Activated gamma-delta T cell treated with Interleukin-2 at 50 U/mL for 16 hours (primary cell): ENCODE data around the gene CSTB.
A peak's percentile ranks its signal among the peaks of the same experiment; 100 is the strongest.
"Not testable (repeated sequence)": the region's sequence is repeated elsewhere in the genome, so short reads cannot be mapped to it uniquely, and the experiment has no call there.

Experiments used
- DNase-seq: peaks from one replicate; pipeline ENCODE4 v3.0.0-alpha.2; 2020

CSTB gene, protein sequence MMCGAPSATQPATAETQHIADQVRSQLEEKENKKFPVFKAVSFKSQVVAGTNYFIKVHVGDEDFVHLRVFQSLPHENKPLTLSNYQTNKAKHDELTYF

DNA sequence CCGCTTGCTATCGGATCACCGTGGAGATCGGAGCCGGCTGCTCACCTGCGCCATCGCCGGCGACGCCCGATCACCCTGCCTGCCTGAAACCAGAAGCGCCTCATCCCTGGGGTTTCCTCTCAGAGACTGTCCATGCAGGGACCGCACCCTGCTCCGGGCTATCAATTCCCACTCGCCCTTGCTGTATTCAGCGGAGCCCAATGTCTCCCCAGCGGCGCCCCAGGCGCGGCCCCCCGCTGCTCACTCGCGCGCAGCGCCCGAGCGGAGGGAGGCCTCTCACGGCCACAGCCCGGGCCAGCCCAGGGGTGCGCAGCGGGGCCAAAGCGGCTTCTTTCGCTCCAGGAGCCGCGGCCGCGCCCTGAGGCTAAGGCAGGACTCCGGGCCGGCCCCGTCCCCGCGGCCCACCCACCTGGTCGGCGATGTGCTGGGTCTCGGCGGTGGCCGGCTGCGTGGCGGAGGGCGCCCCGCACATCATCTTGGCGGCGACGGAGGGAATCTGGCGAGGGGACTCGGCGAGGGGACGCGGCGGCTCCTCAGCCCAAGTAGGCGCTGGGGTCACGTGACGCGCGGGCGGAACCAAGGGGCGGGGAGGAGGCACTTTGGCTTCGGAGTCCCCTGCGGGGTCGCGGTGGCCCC lies at the start of gene CSTB:
TSS of gene CSTB (minus strand) at position 514 of the 636 bp plus-strand sequence. CDS start at position 475, 39 bp downstream.
- DNase-seq = peak; percentile 86

DNA sequence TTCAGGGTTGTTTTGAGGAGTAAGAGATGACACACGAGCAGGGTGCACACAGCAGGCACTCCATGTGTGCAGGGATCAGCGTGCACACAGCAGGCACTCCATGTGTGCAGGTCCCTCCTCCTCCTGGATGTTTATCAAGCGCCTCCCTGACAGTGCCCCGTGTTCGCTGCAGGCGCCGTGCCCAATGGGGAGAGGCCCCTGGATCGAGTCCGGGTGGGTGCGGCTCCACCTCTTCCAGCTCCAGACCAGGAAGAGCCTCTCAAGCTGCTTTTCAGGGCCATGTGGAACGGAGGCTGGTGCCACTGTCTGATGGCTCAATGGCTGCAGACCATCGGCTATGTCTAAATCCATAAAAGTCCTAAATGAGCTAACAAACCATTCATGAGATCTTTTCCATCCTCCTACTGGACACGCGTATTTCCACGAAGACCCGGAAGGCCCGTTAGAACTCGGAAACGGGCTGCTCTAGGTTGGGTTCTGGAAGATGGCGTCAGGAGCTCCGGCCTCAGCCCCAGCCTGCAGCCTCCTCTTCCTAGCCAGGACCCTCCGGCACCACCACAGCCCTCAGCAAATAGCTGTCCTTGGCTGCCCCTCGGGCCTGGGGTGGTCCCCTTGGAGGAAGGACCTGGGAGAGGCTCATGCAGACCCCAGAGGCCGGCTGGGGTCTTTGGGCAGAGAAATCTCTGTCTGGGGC lies 49.3 kb upstream of the CSTB start:
- no peak for DNase-seq

DNA sequence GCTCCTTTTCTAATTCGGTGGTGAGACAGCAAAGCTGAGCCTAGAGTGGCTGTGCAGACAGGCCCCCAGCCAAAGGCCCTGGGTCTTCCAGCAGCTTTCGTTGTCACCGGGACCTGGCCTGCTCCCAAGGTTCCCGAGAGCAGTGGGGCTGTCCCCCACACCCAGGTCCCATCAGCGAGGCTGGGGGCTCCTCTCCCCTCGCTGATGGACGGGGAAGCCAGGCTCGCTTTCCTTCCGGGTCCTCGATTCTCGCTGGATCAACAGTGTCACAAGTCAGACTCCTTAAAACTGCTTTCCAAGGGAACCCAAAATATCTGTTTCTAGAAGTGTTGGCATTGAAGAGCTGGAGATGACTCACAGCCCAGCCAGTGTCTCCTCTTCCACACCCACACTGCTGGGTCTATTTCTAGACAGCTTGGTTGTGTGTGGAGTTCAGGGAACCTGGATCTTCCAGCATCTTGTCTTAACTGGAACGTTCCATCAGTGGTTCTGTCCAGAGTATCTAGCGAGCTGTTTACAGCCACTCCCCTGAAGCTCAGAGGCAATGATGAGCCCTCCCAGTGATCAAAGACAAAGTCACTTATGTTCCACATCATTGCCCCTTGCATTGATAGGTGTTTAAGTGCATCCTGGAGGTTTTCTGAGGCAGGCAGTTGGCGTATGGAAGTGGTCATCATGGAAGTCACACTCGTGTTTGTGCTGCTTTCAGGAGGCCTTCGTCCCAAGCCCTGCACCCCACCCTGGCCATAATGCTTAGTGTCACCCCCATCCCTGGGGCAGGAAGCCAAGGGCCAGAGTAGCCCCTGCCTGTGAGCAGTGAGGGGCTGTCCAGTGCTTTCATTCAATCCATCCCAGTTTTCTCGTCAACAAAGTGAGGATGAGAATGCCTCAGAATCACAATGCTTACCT lies 48.5 kb upstream of the CSTB start:
- DNase-seq = no peak

DNA sequence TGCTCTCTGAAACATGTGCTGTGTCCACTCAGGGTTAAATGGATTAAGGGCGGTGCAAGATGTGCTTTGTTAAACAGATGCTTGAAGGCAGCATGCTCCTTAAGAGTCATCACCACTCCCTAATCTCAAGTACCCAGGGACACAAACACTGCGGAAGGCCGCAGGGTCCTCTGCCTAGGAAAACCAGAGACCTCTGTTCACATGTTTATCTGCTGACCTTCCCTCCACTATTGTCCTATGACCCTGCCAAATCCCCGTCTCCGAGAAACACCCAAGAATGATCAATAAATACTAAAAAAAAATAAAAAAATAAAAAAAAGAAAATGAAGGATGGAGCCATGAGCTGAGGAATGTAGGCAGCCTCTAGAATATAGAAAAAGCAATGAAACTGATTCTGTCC lies 46.6 kb upstream of the CSTB start:
- not testable (repeated sequence) for DNase-seq

DNA sequence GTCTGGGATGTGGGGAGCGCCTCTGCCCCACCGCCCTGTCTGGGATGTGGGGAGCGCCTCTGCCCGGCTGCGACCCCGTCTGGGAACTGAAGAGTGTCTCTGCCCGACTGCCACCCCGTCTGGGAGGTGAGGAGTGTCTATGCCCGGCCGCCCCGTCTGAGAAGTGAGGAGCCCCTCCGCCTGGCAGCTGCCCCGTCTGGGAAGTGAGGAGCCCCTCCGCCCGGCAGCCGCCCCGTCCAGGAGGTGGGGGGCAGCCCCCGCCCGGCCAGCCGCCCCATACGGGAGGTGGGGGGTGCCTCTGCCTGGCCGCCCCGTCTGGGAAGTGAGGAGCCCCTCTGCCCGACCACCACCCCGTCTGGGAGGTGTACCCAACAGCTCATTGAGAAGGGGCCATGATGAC lies 46.1 kb upstream of the CSTB start:
- not testable (repeated sequence) for DNase-seq

DNA sequence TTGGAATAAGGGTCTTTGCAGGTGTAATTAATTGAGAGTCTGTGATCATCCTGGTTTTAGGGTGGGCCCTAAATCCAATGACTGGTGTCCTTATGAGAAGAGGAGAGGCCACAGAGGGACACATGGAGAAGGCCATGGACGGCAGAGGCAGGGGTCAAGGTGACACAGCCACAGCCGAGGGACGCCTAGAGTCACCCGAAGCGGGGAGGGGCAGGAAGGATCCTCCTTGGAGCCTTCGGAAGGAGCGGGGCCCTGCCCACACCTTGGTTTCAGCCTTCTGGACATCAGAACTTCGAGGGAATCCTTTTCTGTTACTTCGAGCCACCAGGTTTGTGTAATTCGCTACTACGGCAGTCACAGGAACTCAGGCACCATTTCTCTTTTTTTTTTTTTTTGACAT lies 44.4 kb upstream of the CSTB start:
- no peak for DNase-seq

DNA sequence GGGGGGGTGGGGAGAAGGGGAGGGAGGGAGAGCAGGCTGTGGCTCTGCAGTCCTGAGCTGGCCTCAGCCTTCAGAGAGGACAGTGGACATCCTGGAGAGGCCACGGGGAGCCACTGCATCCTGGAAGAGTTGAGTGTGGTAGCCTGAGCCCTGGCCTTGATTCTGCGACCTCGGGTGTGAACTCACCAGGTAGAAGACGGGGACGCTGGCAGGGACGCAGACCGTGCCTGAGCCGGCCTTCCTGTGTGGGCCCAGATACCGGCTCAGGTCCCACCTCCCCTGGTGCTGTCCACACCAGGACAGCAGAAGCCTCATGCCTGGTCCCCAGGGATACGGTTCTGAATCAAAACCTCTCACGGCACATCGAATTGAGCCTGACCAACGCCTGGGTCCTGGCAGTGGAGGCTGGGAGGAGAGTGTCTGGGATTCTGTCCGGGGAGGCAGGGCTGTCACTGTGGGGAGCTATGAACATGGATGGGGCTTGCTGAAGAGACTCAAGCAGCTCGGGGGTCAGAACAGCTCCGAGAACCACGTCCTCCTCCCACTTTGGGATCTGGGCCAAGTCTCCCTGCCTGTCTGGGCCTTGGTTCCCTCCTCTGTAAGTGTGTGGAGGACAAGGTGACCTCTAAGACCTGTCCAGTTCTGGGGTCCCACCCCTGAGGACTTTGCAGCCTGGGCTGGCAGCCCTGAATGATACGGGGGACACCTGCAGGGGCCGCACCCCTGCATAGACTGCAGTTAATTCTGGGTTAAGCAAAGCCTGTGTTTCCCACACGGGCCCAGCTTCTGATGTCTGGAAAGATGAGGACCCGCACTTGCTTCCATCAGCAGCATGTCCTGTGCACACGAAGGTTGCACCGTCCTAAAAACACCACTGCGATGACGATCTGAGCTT lies 43.6 kb upstream of the CSTB start:
- DNase-seq = no peak

DNA sequence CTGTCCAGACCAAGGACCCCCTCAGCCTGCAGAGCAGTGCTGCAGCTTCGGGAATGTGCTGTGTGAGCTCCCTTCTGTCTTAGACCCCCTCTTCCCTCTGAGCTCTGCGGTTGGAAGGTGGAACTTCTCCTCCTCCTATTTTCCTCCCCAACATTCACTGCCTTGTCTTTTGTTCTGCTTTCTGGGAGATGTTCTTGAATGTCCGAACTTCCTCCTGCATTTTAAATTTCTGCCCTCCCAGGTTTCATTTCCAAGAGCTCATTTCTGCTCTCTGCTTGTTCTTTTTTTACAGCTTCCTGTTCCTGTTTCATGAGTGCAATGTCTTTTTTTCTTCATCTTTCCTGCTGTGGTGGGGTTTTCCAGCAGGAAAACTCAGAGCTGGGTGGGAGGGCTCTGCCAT lies 42.6 kb upstream of the CSTB start:
- DNase-seq = no peak

DNA sequence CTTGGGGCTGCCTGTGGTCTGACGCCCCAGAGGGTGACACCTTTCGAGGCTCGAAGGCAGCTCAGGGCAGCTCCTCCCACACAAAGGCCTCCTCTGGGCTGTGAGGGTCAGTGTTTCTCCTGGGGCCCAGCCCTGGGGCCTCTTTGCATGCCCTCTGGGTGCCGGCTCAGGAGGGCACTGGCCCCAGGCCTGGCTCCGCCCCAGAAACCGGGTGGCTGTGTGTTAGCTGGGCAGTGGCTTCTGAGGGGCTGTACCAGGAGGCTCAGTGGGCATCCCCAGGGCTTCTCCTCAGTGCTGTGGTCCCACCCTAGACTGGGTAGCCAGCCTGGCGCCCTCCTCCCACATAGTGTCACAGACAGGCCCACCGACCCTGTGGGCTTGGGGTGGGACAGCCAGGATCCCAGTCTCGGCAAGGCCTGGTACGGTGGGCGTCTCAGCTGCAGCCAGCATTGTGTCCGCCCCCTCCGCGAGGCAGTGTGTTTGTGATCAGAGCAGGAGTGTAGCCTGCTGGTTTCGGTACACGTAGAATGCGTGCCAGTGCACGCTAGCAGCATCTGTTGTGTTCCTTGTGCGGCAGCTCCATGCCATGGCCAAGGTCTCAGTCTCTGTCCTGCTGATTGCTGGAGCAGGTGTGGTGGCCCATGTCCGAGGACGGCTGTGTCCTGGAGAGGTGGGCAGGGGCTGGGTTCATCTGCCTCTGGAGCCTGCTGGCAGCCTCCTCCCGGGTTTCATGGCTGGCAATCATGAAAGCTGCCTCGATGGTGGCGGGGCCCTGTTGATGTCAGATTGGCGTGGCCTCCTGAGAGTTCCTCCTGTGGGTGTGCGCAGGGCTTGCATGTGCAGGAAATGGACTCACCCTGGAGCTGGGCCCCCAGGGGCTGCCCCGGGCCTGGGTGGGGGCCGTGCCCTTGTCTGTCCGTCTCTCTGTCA lies 41.3 kb upstream of the CSTB start:
- DNase-seq = no peak

DNA sequence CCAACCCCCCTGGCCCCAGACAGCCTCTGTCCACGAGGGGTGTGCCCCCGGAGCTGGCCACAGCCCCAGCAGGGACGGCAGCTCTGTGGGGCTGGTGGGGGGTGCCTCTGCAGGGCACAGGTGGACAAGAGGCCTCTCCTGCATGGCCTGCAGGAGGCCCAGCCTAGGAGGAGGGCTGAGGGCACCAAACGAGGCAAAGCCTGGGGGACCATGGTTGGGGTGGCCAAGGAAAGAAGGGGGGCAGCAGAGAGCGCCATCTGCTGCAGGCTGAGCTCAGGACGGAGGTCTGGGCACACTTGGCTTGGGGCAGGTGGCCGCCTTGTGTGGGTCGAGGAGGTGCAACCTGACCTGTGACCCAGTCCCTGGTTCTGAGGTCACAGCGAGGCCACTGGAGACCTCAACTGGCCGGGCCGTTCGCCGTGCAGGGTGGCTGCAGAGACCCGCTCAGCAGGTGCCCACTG lies 40.5 kb upstream of the CSTB start:
- no peak for DNase-seq

DNA sequence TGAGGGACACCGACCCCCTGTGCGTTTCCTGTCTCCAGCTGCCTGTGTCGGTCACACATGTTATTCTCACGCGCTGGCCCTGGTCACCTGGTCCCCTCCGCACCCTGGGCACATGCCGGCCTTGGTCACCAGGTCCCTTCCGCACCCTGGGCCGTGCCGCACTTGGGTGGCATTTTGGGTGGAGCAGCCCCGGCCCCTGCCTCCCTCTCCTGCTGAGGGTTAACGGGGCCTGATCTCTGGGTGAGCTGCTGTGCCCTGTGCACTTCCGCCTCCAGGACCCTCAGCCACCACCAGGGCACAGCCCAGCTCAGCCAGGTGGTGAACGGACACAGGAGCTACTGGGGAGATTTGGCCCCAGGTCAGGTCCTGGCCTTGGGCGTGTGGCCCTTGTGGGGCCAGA lies 39.9 kb upstream of the CSTB start:
- DNase-seq = no peak

DNA sequence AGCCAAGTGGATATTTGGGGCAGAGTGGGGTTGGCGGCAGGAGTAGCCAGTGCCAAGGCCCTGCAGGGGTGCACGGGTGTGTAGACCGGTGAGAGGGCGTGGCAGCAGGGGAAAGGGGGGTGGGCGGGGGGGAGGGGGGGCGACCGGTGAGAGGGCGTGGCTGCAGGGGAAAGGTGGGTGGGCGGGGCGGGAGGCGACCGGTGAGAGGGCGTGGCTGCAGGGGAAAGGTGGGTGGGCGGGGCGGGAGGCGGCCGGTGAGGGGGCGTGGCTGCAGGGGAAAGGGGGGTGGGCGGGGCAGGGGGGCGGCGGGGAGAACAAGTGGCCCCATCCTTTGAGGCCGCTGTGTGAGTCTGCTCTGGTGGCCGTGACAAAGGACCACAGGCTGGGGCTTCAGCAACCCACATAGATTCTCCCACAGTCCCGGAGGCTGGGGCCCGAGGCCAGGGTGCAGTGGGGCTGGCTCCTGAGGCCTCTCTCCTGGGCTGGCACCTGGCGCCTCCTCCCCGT lies 39.1 kb upstream of the CSTB start:
- no peak for DNase-seq

DNA sequence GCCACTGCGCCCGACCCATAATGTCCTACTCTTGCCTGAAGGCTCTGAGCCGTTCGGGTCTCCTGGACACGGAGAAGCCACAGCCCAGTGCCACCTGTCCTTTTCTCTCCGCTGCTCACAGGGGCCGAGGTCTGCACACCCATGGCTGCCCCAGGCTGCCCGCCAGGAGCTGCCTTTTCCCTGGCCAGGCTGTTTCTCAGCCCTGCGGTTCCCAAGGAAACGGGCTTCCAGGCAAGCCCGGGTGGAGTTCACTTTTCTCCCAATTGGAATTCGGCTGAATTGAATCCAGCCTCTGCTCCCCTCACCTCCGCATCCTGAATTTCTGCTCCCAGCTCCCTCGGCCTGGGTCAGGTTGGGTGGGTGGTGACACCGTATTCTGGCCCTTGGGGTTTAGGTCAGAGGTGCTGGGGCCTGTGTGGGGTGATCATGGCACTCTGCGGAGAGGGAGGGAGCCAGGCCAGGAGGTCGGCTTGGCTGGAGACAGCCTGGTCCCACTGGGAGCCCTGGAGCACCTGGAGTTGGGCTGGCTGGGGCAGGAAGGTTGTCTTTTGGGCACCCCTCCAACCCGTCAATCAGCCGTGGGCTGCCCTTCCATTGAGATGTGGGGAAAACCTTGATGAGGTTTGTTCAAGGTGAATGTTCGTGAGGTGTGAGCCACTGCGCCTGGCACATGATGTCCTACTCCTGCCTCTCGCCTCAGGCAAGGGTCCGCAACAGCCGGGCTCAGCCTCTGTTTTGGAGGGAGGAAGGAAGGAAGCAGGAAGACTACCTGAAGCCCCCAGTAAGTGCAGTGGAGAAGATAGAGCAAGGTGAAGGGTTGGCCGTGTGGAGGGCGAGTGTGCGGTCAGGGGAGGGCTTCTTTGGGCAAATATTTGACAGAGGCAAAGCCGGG lies 38.4 kb upstream of the CSTB start:
- no peak for DNase-seq

DNA sequence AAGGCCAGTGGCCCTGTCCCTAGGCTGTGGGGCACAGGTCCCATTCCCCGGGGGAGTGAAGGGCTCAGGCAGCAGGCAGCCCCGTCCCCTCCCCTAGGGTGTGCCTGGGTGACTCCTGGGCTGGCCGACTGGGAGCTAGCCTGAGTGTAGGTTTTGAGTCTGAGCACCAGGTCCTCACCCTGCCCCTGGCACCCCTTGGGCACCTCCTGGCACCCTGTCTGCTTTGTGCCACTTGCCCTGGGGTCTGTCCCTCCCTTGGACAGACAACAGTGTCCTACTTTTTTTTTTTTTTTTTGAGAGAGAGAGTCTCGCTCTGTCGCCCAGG lies 37.5 kb upstream of the CSTB start:
- no peak for DNase-seq

DNA sequence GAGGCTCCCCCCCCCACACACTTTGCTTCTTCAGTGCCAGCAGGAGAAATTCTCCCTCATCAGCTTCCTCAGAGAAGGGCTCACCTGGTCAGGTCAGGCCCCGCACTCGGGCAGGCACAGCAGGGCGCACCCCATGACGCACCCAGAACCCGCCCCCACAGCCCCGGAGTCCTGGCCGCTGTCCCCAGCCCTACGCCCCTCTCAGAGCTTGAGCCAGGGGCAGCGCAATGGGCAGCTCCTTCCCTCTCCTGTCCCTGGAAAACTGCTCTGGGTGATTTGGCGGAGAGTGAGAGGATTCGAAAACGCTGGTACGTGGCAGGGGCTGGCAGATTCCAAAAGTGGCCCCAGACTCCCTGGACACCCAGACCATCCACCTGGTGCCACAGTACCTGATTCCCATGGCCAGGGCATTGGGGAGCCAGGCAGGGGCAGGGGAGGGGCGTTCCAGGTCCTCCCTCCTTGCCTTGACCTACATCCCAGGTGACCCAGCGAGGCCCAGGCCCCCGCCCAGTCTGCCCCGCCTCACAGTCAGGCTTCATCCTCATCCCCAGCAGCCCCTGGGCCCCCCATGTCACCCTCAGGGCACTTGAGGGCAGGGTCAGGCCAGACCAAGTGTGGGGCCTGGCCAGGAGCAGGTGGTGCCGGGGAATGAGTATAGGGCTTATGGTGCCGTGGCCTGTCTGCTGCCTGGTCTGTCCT lies 37.0 kb upstream of the CSTB start:
- DNase-seq = no peak

DNA sequence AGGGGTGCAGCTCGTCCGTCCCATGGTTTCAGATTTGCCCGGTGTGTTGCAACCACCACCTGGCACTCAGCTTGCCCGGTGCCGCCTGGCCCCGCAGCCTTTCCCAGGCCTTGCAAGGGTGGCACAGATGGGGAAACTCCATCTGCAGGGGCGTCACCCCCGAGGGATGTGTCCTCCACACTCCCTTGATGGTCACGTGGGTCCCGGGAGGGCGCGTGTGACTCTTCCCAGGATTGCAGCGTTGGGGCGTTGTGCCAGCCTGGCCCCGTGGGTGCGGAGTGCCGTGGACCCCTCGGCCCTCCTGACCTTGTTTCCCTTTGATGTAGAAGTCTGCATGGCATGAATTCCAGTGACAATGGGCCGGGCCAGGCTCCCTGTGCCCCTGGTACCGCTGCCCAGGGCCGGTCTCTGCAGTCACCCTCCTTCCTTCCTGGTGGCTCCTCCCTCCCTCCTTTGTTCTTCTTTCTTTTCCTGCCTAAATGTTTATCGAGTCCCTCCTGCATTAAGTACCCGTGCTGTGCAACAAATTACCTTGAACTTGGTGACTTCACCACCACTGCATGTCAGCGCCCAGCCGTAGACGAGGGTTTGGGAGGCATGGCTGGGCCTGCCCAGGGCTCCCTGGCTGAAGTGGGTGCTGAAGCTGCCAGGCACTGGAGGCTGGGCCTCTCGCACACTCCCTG lies 36.2 kb upstream of the CSTB start:
- no peak for DNase-seq

DNA sequence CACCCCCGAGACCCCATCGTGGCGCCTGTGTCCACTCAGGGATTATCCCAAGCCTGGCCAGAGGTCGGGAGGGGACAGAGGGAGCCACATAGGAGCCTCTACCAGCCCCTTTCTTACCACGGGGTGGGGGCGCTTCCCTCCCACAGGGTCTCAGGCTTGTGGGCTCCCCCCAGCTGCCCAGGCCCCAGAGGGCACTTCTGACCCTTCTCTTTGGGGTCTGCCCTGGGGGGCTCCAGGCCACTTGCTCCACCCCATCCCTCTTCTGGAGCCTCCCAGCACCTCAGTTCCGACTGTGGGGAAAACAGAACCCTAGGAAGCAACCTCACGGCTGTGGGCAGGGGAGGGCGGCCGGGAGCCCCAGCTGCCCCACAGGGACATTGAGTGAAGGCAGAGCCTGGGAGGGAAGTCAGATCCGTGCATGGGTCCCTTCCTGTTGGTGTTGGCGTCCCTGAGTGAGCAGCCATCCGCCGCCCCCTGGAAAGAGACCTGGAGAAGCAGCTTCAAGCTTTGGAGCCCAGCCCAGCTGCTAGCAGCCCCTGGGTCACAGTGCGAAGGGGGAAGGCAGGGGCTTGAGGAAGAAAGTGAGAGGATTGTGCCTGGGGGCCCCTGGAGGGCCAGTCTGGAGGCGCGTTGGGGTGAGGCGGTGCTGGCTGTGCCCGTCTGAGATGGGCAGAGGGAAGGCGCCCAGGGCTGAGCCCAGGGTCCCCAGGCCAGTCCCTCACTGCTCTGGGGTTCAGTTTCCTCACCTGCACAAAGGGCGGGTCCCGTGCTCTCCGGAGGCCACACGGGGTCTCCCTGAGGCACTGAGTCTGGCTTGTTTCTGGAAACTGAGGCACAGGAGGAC lies 35.4 kb upstream of the CSTB start:
- DNase-seq = no peak
